ENCODE results near the gene KRTAP29-1. TPM values are rescaled to one million over a fixed set of nuclear protein-coding genes. Genes with fewer than 3 reads are reported as not detected.
"Not testable (repeated sequence)": the region's sequence is repeated elsewhere in the genome, so short reads cannot be mapped to it uniquely, and the experiment has no call there.

The KRTAP29-1 gene
- total RNA-seq, 1 experiment from 2014 or later = not detected

DNA sequence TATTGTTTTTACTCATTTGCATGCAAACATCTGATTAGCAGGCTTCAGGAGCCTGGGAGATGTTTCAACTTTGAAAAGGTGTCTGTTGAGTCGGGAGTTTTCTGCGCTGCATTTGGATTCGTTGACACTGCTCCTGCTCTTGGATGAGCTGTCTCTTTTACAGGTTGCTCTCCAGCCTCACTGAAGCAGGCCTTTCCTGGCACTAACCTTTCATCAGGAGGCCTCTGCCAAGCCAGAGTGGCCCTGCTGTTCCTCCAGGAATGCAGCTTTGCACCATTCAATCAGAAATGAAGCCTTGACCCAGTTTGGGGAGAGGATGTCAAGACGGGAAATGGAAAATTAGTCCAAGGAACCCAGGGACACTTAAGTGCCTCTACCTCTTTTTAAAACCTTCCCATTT, 330 bp upstream of the KRTAP29-1 start:
- no peak for DNase-seq (ENCODE audit: low spot score)

DNA sequence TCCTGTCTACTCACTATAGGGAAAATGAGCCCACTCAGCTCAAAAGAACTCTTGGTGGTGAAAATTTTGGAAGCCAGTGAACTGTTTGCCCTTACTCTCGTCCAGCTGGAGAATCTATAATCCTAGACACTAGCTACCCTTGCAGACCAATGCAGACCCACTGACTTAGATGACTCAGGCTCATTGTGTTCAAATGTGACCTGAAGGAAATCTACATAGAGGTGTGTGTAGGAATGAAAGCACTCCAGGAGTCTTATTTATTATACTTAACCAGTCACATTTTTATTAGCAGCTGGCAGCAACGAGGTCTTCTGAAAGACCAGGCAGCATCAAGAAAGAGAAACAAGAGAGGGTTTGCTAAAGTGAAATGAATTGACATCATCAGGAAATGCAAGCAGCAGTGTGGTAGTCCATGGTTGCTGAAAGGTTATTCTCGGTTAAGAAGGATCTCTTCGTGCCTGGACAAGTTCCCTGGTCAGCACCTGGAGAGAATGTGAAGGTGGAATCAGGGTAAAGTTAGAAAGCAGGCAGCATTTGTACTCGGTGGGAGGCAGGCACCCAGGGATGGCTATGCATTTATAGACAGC, 1.4 kb downstream of the KRTAP29-1 start:
- DNase-seq (ENCODE audit: low spot score) = no peak

DNA sequence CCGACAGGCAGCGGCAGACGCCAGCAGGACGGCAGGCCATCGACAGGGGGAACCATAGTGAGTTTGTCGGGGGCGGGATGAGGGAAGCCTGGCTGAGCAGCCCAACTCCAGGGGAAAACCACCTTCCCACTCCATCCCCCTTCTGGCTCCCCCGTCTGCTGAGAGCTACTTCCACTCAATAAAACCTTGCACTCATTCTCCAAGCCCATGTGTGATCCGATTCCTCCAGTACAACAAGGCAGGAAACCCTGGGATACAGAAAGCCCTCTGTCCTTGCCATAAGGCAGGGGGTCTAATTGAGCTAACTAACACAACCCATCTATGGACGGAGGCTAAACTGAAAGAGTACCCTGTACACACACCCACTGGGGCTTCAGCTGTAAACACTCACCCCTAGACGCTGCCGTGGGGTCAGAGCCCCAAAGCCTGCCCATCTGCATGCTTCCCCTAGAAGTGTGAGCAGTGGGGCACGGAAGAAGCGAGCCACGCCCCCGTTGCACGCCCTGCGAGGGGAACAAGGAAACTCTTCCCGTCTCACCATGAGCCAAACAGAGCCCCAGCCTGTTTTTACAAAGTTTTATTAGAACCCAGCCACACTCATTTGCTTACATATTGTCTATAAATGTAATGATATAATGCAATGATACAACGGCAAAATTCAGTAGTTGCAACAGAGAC, 4.1 kb downstream of the KRTAP29-1 start:
- DNase-seq (ENCODE audit: low spot score) = no peak

DNA sequence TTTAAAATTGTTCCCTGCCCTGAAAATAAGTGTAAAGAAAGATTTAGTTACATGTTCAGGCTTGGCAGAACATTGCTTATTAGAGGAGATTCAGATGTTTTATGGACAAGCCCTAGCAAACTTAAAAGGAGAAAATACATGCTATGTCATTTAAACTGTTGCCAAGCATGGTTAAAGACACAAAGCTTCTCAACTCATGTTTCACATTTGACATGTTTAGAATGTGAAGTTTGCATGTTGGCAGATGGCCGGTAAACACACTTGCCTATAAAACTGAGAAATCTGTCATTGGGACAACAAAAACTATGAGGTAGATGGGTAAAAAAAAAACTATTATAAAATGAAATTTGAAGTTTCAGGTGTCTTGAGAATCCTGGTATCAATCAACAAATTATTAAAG, 5.8 kb downstream of the KRTAP29-1 start:
- no peak for DNase-seq (ENCODE audit: low spot score)

- DNase-seq (ENCODE audit: low spot score) = no peak
Measured at GRCh38 chr17:41294016-41294415, 8.6 kb downstream of the KRTAP29-1 start.

DNA sequence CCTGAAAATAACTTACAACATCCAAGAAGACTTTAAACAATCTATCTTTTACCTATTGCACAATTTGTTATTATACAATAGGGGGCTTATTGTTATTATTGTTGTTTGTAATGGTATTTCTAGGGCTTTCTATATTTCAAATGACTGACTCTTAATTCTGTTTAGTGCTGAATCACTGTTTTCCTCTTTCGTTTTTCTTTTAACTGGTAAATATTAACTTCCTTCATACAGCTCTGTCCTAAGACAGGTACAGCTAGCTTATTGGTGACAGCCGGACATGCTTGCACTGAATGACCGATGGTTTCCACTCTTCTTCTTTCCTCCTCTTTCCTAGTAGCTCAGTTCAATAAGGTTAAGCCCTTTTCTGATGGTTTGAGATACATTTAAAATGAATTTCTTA, 15.6 kb downstream of the KRTAP29-1 start:
- DNase-seq (ENCODE audit: low spot score) = no peak

DNA sequence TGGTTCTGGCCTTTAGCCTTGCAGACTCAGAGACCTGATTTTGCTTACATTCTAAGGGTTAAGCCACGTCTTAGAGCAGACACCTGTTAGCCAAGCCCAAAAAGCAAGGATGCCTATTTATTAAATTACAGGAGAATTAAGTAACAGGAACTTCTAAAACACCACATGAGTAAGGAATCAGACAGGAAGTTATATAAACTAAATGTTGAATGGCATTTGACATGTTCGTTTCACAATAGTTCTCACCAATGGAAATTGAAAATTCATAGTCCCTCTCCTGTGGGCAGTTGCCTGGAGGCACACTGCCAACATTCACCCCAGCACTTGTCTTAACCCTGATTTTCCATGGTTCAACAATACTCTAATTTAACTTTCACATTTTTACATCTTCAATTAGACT, 18.1 kb downstream of the KRTAP29-1 start:
- DNase-seq (ENCODE audit: low spot score) = no peak

GRCh38 chr17:41284043-41284442, 18.6 kb downstream of the KRTAP29-1 start:
- no peak for DNase-seq (ENCODE audit: low spot score)

GRCh38 chr17:41278176-41278955, 24.3 kb downstream of the KRTAP29-1 start:
- no peak for DNase-seq (ENCODE audit: low spot score)

DNA sequence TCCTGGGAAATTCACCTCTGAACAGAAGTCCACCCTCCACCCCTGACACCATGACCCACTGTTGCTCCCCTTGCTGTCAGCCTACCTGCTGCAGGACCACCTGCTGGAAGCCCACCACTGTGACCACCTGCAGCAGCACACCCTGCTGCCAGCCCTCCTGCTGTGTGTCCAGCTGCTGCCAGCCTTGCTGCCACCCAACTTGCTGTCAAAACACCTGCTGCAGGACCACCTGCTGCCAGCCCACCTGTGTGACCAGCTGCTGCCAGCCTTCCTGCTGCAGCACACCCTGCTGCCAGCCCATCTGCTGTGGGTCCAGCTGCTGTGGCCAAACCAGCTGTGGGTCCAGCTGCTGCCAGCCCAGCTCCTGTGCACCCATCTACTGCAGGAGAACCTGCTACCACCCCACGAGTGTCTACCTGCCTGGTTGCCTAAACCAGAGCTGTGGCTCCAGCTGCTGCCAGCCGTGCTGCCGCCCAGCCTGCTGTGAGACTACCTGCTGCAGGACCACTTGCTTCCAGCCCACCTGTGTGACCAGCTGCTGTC, 26.9 kb downstream of the KRTAP29-1 start, which contains the start of gene KRTAP9-7:
Gene KRTAP9-7, plus strand, starts transcription at position 51 of the 543 bp plus-strand sequence. Its CDS starts 0 bp downstream, at position 51.
- DNase-seq (ENCODE audit: low spot score) = not testable (repeated sequence)

GRCh38 chr17:41271858-41272257, 30.8 kb downstream of the KRTAP29-1 start:
- DNase-seq (ENCODE audit: low spot score) = no peak

DNA sequence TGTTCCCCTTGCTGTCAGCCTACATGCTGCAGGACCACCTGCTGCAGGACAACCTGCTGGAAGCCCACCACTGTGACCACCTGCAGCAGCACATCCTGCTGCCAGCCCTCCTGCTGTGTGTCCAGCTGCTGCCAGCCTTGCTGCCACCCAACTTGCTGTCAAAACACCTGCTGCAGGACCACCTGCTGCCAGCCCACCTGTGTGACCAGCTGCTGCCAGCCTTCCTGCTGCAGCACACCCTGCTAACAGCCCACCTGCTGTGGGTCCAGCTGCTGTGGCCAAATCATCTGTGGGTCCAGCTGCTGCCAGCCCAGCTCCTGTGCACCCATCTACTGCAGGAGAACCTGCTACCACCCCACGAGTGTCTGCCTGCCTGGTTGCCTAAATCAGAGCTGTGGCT, 31.3 kb downstream of the KRTAP29-1 start:
- not testable (repeated sequence) for DNase-seq (ENCODE audit: low spot score)

- no peak for DNase-seq (ENCODE audit: low spot score)
Measured at GRCh38 chr17:41267711-41268110, 34.9 kb downstream of the KRTAP29-1 start.

DNA sequence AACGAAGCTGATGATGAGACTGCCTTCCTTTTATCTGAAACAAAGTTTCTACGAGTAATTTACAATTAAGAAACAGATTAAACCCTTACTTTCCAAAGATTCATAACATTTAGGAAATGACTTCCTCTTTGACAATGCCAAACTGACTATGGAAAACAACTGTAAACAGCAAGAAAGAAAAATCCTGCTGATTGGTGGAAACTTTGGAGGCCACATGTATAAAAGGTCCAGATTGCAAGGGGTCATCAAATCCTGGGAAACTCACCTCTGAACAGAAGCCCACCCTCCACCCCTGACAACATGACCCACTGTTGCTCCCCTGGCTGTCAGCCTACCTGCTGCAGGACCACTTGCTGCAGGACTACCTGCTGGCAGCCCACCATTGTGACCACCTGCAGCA, 37.6 kb downstream of the KRTAP29-1 start, which contains the start of gene KRTAP9-6:
Gene KRTAP9-6, plus strand, starts transcription at position 301 of the 400 bp plus-strand sequence. Its CDS starts 0 bp downstream, at position 301.
- no peak for DNase-seq (ENCODE audit: low spot score)

- no peak for DNase-seq (ENCODE audit: low spot score)
Measured at GRCh38 chr17:41264599-41264998, 38.1 kb downstream of the KRTAP29-1 start.

GRCh38 chr17:41263212-41263611, 39.4 kb downstream of the KRTAP29-1 start:
- no peak for DNase-seq (ENCODE audit: low spot score)

- DNase-seq (ENCODE audit: low spot score) = no peak
Measured at GRCh38 chr17:41258406-41258805, 44.2 kb downstream of the KRTAP29-1 start.

- no peak for DNase-seq (ENCODE audit: low spot score)
Measured at GRCh38 chr17:41256291-41256685, 46.4 kb downstream of the KRTAP29-1 start.

DNA sequence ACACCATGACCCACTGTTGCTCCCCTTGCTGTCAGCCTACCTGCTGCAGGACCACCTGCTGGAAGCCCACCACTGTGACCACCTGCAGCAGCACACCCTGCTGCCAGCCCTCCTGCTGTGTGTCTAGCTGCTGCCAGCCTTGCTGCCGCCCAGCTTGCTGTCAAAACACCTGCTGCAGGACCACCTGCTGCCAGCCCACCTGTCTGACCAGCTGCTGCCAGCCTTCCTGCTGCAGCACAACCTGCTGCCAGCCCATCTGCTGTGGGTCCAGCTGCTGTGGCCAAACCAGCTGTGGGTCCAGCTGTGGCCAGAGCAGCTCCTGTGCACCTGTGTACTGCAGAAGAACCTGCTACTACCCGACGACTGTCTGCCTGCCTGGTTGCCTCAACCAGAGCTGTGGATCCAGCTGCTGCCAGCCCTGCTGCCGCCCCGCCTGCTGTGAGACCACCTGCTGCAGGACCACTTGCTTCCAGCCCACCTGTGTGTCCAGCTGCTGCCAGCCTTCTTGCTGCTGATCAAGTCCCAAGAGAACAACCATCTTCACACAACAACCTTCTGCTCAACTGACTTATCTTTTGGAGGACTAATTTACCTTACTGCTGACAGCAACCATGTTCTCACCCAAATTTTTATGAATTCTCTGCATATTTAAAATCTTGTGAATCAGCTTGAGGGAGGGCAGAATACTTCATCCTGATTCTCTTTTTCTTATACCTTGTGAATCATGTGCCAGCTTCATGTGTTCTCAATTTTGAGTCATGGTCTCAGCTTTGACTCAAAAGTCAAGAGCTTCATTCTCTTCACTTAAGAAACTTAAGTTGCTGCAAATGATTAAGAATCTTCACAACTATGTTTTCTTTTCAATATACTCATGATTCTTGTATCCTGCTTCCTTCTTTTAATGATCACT, 47.0 kb downstream of the KRTAP29-1 start, which contains the start of gene KRTAP9-9:
Gene KRTAP9-9, plus strand, starts transcription at position 4 of the 910 bp plus-strand sequence.
- DNase-seq (ENCODE audit: low spot score) = not testable (repeated sequence)

DNA sequence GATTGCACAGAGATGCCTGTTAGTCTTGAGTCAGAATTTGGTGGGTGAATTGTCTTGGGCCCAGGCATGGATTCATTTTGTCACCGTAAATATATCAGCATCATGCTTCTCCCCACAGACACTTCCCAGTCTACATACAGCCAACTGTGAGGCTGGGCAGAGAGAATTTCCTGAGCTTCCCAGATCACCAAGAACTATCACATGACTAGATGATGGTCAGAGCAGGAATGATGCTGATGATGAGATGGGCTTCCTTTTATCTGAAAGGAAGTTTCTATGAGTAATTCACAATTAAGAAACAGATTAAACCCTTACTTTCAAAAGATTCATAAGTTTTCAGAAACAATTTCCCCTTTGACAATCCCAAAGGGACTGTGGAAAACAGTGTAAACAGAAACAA, 47.8 kb downstream of the KRTAP29-1 start:
- DNase-seq (ENCODE audit: low spot score) = no peak

Data from HT-29 (cell line).